Fibroblast of lung (primary cell): ENCODE results near the gene MRPS21.

ENCODE experiments used
- CTCF ChIP-seq, 2 donors: IDR thresholded peaks in 1 of 2; conservative IDR thresholded peaks in 1 of 2; 1 replicate in 1 of 2; 2 replicates in 1 of 2; pipeline ENCODE4 v1.5.1; 2011 to 2012; ENCODE audit warnings: low read length in 2 of 2, control low read depth in 1 of 2, inconsistent platforms in 1 of 2, low read depth in 1 of 2, mild to moderate bottlenecking in 1 of 2
- EZH2 ChIP-seq: IDR thresholded peaks from 2 replicates; pipeline ENCODE4 v1.5.1; 2012; ENCODE audit warnings: low read length, control low read depth, mild to moderate bottlenecking; ENCODE audit errors: missing control alignments

GRCh38 chr1:150262388-150263320 lies 31.0 kb upstream of the MRPS21 start:
- TF ChIP-seq CTCF (conservative IDR thresholded peaks at IDR 0.05 in 1 of 2, IDR thresholded peaks at IDR 0.05 in 1 of 2; ENCODE audit: low read depth in 1 of 2, low read length in 2 of 2) (no peak), EZH2 (no peak)
